Spleen (tissue), 11 donors: ENCODE results near the gene LARP4B. TPM values are rescaled to one million over a fixed set of nuclear protein-coding genes. Genes with fewer than 3 reads are reported as not detected.
A peak's percentile ranks its signal among the peaks of the same experiment; 100 is the strongest.

Experiments
- DNase-seq: peaks from one replicate; pipeline ENCODE4 v3.0.0-alpha.2; 2020
- H3K27ac ChIP-seq, 8 donors: fragments of 200-600 bp; sonication (generic) in 7 of 8; 1 replicate in 4 of 8; 2 replicates in 4 of 8; pipeline versions ENCODE4 v1.5.0 to v1.8.0; 2016 to 2021; ENCODE audit warnings: inconsistent platforms in 4 of 8, mild to moderate bottlenecking in 4 of 8, moderate library complexity in 1 of 8
- H3K27me3 ChIP-seq, 7 donors: fragments of 200-600 bp; sonication (generic) in 6 of 7; replicated peaks in 1 of 7; 1 replicate in 4 of 7; 2 replicates in 3 of 7; pipeline versions ENCODE4 v1.5.0 to v1.8.0; 2016 to 2021; ENCODE audit warnings: inconsistent platforms in 3 of 7, mild to moderate bottlenecking in 1 of 7
- H3K36me3 ChIP-seq, 6 donors: fragments of 200-600 bp; sonication (generic) in 5 of 6; 1 replicate in 4 of 6; 2 replicates in 2 of 6; pipeline versions ENCODE4 v1.5.0 to v1.8.0; 2016 to 2021; ENCODE audit warnings: inconsistent platforms in 2 of 6
- H3K4me1 ChIP-seq, 6 donors: fragments of 200-600 bp; sonication (generic) in 5 of 6; 1 replicate in 3 of 6; 2 replicates in 3 of 6; pipeline versions ENCODE4 v1.5.0 to v1.8.0; 2016 to 2021; ENCODE audit warnings: inconsistent platforms in 3 of 6
- H3K4me3 ChIP-seq, 8 donors: fragments of 200-600 bp; sonication (generic) in 7 of 8; 1 replicate in 4 of 8; 2 replicates in 4 of 8; pipeline versions ENCODE4 v1.5.0 to v1.8.0; 2016 to 2021; ENCODE audit warnings: inconsistent platforms in 4 of 8, mild to moderate bottlenecking in 4 of 8, moderate library complexity in 2 of 8
- H3K9me3 ChIP-seq, 8 donors: fragments of 200-600 bp; sonication (generic) in 7 of 8; 1 replicate in 4 of 8; 2 replicates in 4 of 8; pipeline versions ENCODE4 v1.5.0 to v1.8.0; 2016 to 2021; ENCODE audit warnings: inconsistent platforms in 4 of 8
- CTCF ChIP-seq, 11 experiments: fragments of 200-600 bp in 7 of 11; fragments of 450-650 bp in 4 of 11; sonication (generic) in 4 of 11; IDR thresholded peaks in 8 of 11; conservative IDR thresholded peaks in 3 of 11; 1 replicate in 7 of 11; 2 replicates in 4 of 11; pipeline versions ENCODE4 v1.4.0 to v1.8.0; 2016 to 2021; ENCODE audit warnings: antibody characterized with exemption in 11 of 11, inconsistent platforms in 4 of 11, mild to moderate bottlenecking in 1 of 11
- POLR2A ChIP-seq, 3 donors: fragments of 450-650 bp; IDR thresholded peaks; one replicate each; pipeline ENCODE4 v1.5.1; 2017; ENCODE audit warnings: antibody characterized with exemption in 3 of 3, mild to moderate bottlenecking in 1 of 3
- POLR2AphosphoS5 ChIP-seq, 3 donors: sonication (generic); formaldehyde crosslinking; IDR thresholded peaks; one replicate each; pipeline ENCODE4 v1.5.1; 2017; ENCODE audit warnings: antibody characterized with exemption in 3 of 3
- WGBS, 5 donors: extraction: QIAGEN DNeasy Blood & Tissue Kit in 3 of 5; methylation state at CpG; one replicate each; pipeline versions ENCODE4 v1.1.5 to v1.1.7; 2013 to 2018; 5-methylcytosine and 5-hydroxymethylcytosine counted together
- intact Hi-C: fragments of 100-400 bp; cut with DNase I; formaldehyde crosslinking; loops from one replicate; pipeline ENCODE4 v1.15.0; 2023; ENCODE audit warnings: low total_unique reads
- polyA plus RNA-seq, 3 donors: library from polyadenylated mRNA; stranded (reverse); fragments of 200-250 nt; gene quantifications; one replicate each; pipeline ENCODE4 v1.2.1, GENCODE V29; 2013
- total RNA-seq, 7 donors: library from RNA; depleted of rRNA in 3 of 7; stranded (reverse); fragments of >200 nt in 3 of 7; fragmentation: NEBNext Ultra II Directional in 4 of 7; extraction: Animal tissue kit (Norgen Biotek cat#: 25700) in 4 of 7; gene quantifications; one replicate each; pipeline versions ENCODE4 v1.1.0 to v1.2.1, GENCODE V29; 2016 to 2021
- donor health status: healthy with polysubstance abuse.
- donor health status: DM: no; HTN: no; CAD: no; lungs with moderate emphysema.
- donor health status: DM: no; HTN: no; CAD: no.
- donor health status: Bipolar disorder and iron deficiency.
- donor health status: healthy.
- donor health status: DM: no; HTN: no; CAD: no.
- donor health status: DM: yes; HTN: yes; CAD: no.

Gene LARP4B
- total and polyA plus RNA-seq, 10 donors: 12.7 to 163 (median 88.7) TPM

DNA sequence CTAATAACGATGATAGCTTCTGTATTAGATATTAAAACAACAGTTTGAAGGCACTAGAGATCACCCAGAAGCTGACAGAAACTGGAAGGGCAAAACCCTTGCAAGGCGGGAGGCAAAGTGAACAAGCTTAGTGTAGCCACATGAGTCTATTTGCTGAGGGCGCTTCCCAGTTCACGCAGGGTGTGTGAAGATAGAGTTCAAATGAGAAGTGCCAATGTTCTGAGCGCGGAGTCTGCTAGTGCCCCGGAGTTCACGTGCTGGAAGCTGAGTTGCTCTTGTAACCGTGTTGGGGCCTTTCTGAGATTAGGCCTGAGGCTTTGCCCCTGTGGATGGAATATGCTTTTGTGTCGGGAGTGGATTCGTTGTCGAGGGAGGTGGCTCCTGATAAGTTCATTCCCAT is 40.1 kb upstream of the LARP4B start:
- 78 to 87% (median 85%) methylated on average over 12 of the region's 12 CpGs for WGBS, 5 donors
- H3K36me3 ChIP-seq: no peaks in the 10 kb centered on the region
- H3K27me3 ChIP-seq: peaks cover 0 to 6% (median 0%) of the 10 kb centered on the region in 7 donors
- intact Hi-C loops: no loop called here
- no peak for DNase-seq
- H3K4me3 ChIP-seq: no peak overlapping the region
- peaks cover 0 to 16% (median 3%) of the 10 kb centered on the region in 6 donors for H3K4me1 ChIP-seq
- peaks cover 0 to 5% (median 0%) of the 10 kb centered on the region in 8 donors for H3K9me3 ChIP-seq
- no peak for TF ChIP-seq CTCF (IDR thresholded peaks at IDR 0.05 in 8 of 11, conservative IDR thresholded peaks at IDR 0.05 in 3 of 11)
- TF ChIP-seq POLR2A (IDR thresholded peaks at IDR 0.05): no peak
- TF ChIP-seq POLR2AphosphoS5 (IDR thresholded peaks at IDR 0.05): no peak
- H3K27ac ChIP-seq: peak overlapping the region in 4 of 8 donors; percentile 15 to 58 (median 43)

DNA sequence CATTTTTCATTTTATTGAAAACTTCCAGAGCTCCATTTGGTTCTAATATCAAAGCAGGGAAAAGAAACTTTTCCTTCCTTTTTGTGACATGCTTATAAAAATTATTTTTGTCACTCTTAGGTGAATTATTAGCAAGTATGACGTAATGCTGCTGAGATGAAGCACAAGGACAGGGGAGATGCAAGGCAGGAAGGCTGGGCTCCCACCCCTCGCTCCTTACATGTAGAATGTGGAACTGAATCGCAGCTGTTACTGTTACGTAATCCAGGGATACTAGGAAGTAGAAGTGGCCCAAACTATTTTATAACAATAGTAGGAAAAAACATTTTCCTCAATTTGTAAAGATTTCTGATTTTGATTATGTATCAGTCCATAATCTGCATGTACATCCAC is 39.6 kb upstream of the LARP4B start:
- intact Hi-C loops: no loop called here
- H3K4me1 ChIP-seq: peaks cover 0 to 16% (median 3%) of the 10 kb centered on the region in 6 donors
- no peak for DNase-seq
- no peak overlapping the region for H3K4me3 ChIP-seq
- 10 to 32% (median 18%) methylated on average over 4 of the region's 4 CpGs for WGBS, 5 donors
- TF ChIP-seq POLR2AphosphoS5 (IDR thresholded peaks at IDR 0.05) (no peak), POLR2A (IDR thresholded peaks at IDR 0.05) (no peak), CTCF (IDR thresholded peaks at IDR 0.05 in 8 of 11, conservative IDR thresholded peaks at IDR 0.05 in 3 of 11) (no peak)
- peak overlapping the region in 4 of 8 donors; percentile 15 to 58 (median 43) for H3K27ac ChIP-seq
- H3K9me3 ChIP-seq: peaks cover 0 to 5% (median 0%) of the 10 kb centered on the region in 8 donors
- peaks cover 0 to 6% (median 0%) of the 10 kb centered on the region in 7 donors for H3K27me3 ChIP-seq
- H3K36me3 ChIP-seq: no peaks in the 10 kb centered on the region

GRCh38 chr10:970311-971149 is 39.0 kb upstream of the LARP4B start:
- H3K36me3 ChIP-seq: no peaks in the 10 kb centered on the region
- peaks cover 0 to 6% (median 0%) of the 10 kb centered on the region in 7 donors for H3K27me3 ChIP-seq
- no peak for DNase-seq
- TF ChIP-seq POLR2A (IDR thresholded peaks at IDR 0.05): no peak
- TF ChIP-seq CTCF (IDR thresholded peaks at IDR 0.05 in 8 of 11, conservative IDR thresholded peaks at IDR 0.05 in 3 of 11): no peak
- no peak for TF ChIP-seq POLR2AphosphoS5 (IDR thresholded peaks at IDR 0.05)
- H3K4me1 ChIP-seq: peaks cover 0 to 16% (median 3%) of the 10 kb centered on the region in 6 donors
- intact Hi-C loops: no loop called here
- no peak overlapping the region for H3K4me3 ChIP-seq
- peaks cover 0 to 5% (median 0%) of the 10 kb centered on the region in 8 donors for H3K9me3 ChIP-seq
- 51 to 65% (median 58%) methylated on average over 14 of the region's 14 CpGs for WGBS, 5 donors
- peak overlapping the region in 4 of 8 donors; percentile 15 to 42 (median 32) for H3K27ac ChIP-seq

DNA sequence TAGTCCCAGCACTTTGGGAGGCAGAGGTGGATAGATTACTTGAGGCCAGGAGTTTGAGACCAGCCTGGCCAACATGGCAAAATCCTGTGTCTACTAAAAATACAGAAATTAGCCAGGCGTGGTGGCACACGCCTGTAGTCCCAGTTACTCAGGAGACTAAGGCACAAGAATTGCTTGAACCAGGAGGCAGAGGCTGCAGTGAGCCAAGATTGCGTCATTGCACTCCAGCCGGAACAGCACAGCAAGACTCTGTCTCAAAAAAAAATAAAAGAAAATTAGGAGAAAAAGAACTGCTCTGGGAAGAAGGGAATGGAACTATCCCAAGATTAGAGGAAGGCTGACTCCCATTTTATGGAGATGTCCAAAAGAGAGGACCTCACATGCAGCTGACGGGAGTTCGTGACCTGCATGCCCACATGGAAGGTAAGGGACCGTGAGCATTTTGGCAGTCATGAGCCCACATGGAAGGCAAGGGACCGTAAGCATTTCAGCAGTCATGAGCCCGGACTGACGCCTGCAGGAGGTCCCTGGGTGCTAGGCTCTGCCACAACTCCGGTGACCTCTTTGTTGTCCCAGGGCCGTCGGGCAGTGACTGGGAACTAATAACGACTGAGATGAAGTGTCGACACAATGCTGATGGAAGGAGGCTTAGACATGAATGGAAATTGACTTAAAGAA is 38.1 kb upstream of the LARP4B start:
- H3K36me3 ChIP-seq: no peaks in the 10 kb centered on the region
- no peak for TF ChIP-seq CTCF (IDR thresholded peaks at IDR 0.05 in 8 of 11, conservative IDR thresholded peaks at IDR 0.05 in 3 of 11)
- TF ChIP-seq POLR2AphosphoS5 (IDR thresholded peaks at IDR 0.05): no peak
- TF ChIP-seq POLR2A (IDR thresholded peaks at IDR 0.05): no peak
- 82 to 93% (median 88%) methylated on average over 15 of the region's 15 CpGs for WGBS, 5 donors
- peaks cover 0 to 6% (median 0%) of the 10 kb centered on the region in 7 donors for H3K27me3 ChIP-seq
- peaks cover 0 to 5% (median 0%) of the 10 kb centered on the region in 8 donors for H3K9me3 ChIP-seq
- no peak overlapping the region for H3K27ac ChIP-seq
- H3K4me3 ChIP-seq: no peak overlapping the region
- intact Hi-C loops: no loop called here
- H3K4me1 ChIP-seq: peaks cover 0 to 16% (median 3%) of the 10 kb centered on the region in 6 donors
- no peak for DNase-seq
